H9 (cell line): Measurements from ENCODE around the gene MAD1L1. TPM values are rescaled to one million over a fixed set of nuclear protein-coding genes. Genes with fewer than 3 reads are reported as not detected.

ENCODE experiments used
- DNase-seq: peaks from one replicate; pipeline ENCODE4 v3.0.0-alpha.2; 2017
- H2AFZ ChIP-seq: one replicate; pipeline ENCODE4 v1.6.1; 2013; ENCODE audit warnings: mild to moderate bottlenecking, low read length, control low read depth, moderate library complexity
- H2AK5ac ChIP-seq: 2 replicates; pipeline ENCODE4 v1.6.1; 2013; ENCODE audit warnings: low read length, control low read depth, mixed read lengths; ENCODE audit not compliant: insufficient read length
- H2BK120ac ChIP-seq: one replicate; pipeline ENCODE4 v1.6.1; 2013; ENCODE audit warnings: low read depth, mild to moderate bottlenecking, low read length, control low read depth, inconsistent platforms; ENCODE audit not compliant: poor library complexity, severe bottlenecking
- H2BK12ac ChIP-seq: 2 replicates; pipeline ENCODE4 v1.6.1; 2013; ENCODE audit warnings: low read length, control low read depth, mixed read lengths, low read depth; ENCODE audit not compliant: insufficient read length
- H2BK15ac ChIP-seq: 2 replicates; pipeline ENCODE4 v1.6.1; 2013; ENCODE audit warnings: low read depth, low read length, control low read depth
- H2BK20ac ChIP-seq: one replicate; pipeline ENCODE4 v1.6.1; 2013; ENCODE audit warnings: low read depth, mild to moderate bottlenecking, low read length, control low read depth, inconsistent platforms; ENCODE audit not compliant: poor library complexity, severe bottlenecking
- H2BK5ac ChIP-seq: 2 replicates; pipeline ENCODE4 v1.6.1; 2013; ENCODE audit warnings: low read length, control low read depth, mixed read lengths; ENCODE audit not compliant: insufficient read length
- H3K14ac ChIP-seq: 2 replicates; pipeline ENCODE4 v1.6.1; 2013; ENCODE audit warnings: low read length, control low read depth; ENCODE audit not compliant: insufficient read depth
- H3K18ac ChIP-seq: 2 replicates; pipeline ENCODE4 v1.6.1; 2013; ENCODE audit warnings: low read depth, mild to moderate bottlenecking, mixed read lengths, low read length, control low read depth; ENCODE audit not compliant: insufficient read length
- H3K23ac ChIP-seq: 2 replicates; pipeline ENCODE4 v1.6.1; 2013; ENCODE audit warnings: low read length, control low read depth, mixed read lengths, low read depth; ENCODE audit not compliant: insufficient read length
- H3K23me2 ChIP-seq: 2 replicates; pipeline ENCODE4 v1.6.1; 2013; ENCODE audit warnings: low read depth, mild to moderate bottlenecking, mixed read lengths, low read length, control low read depth; ENCODE audit not compliant: insufficient read length, poor library complexity, severe bottlenecking
- H3K27ac ChIP-seq: 2 replicates; pipeline ENCODE4 v1.5.1; 2013; ENCODE audit warnings: low read length, control low read depth, mixed read lengths, low read depth; ENCODE audit not compliant: insufficient read length
- H3K27me3 ChIP-seq: 2 replicates; pipeline ENCODE4 v1.6.1; 2013; ENCODE audit warnings: low read length, control low read depth, inconsistent platforms; ENCODE audit not compliant: insufficient read depth
- H3K4ac ChIP-seq: 2 replicates; pipeline ENCODE4 v1.6.1; 2013; ENCODE audit warnings: low read depth, mild to moderate bottlenecking, control low read depth, inconsistent platforms, low read length, moderate library complexity
- H3K4me1 ChIP-seq: 2 replicates; pipeline ENCODE4 v1.6.1; 2013; ENCODE audit warnings: low read length, control low read depth, inconsistent platforms; ENCODE audit not compliant: insufficient read depth
- H3K4me2 ChIP-seq: 2 replicates; pipeline ENCODE4 v1.6.1; 2013; ENCODE audit warnings: low read length, control low read depth, mixed read lengths; ENCODE audit not compliant: insufficient read length, insufficient read depth
- H3K56ac ChIP-seq: 2 replicates; pipeline ENCODE4 v1.6.1; 2013; ENCODE audit warnings: low read depth, mild to moderate bottlenecking, mixed read lengths, low read length, control low read depth; ENCODE audit not compliant: insufficient read length
- H3K79me1 ChIP-seq: 2 replicates; pipeline ENCODE4 v1.6.1; 2013; ENCODE audit warnings: low read depth, mild to moderate bottlenecking, moderate library complexity, low read length, control low read depth, inconsistent platforms; ENCODE audit not compliant: insufficient read depth, poor library complexity, severe bottlenecking
- H3K79me2 ChIP-seq: 2 replicates; pipeline ENCODE4 v1.6.1; 2013; ENCODE audit warnings: low read length, control low read depth, inconsistent platforms; ENCODE audit not compliant: insufficient read depth
- H3K9ac ChIP-seq: 2 replicates; pipeline ENCODE4 v1.6.1; 2013; ENCODE audit warnings: low read length, control low read depth, mixed read lengths; ENCODE audit not compliant: insufficient read length; ENCODE audit errors: extremely low read depth
- H3K9me3 ChIP-seq: one replicate; pipeline ENCODE4 v1.6.1; 2013; ENCODE audit warnings: low read depth, low read length, inconsistent platforms; ENCODE audit not compliant: control insufficient read depth
- H3T11ph ChIP-seq: one replicate; pipeline ENCODE4 v1.6.1; 2013; ENCODE audit warnings: mild to moderate bottlenecking, low read length, control low read depth, inconsistent platforms
- H4K20me1 ChIP-seq: one replicate; pipeline ENCODE4 v1.6.1; 2013; ENCODE audit not compliant: control insufficient read depth, insufficient read length, insufficient read depth
- H4K5ac ChIP-seq: 2 replicates; pipeline ENCODE4 v1.6.1; 2013; ENCODE audit warnings: low read depth, mild to moderate bottlenecking, mixed read lengths, low read length, control low read depth; ENCODE audit not compliant: insufficient read length
- H4K8ac ChIP-seq: replicated peaks from 2 replicates; pipeline ENCODE4 v1.6.1; 2013; ENCODE audit warnings: low read length, control low read depth, mixed read lengths, low read depth; ENCODE audit not compliant: insufficient read length
- H4K91ac ChIP-seq: 2 replicates; pipeline ENCODE4 v1.6.1; 2013; ENCODE audit warnings: low read depth, mild to moderate bottlenecking, moderate library complexity, mixed read lengths, low read length, control low read depth; ENCODE audit not compliant: insufficient read length
- H3K27ac Mint-ChIP-seq, 3 experiments: 2 replicates in 2 of 3; 3 replicates in 1 of 3; pipeline ENCODE4 v1.8.0; 2020 to 2021; ENCODE audit warnings: mixed read lengths in 3 of 3, mild to moderate bottlenecking in 1 of 3, moderate library complexity in 1 of 3
- H3K27me3 Mint-ChIP-seq: 2 replicates; pipeline ENCODE4 v1.8.0; 2021; ENCODE audit warnings: low read depth, mild to moderate bottlenecking, moderate library complexity, mixed read lengths
- H3K36me3 Mint-ChIP-seq, 3 experiments: 2 replicates in 2 of 3; 3 replicates in 1 of 3; pipeline ENCODE4 v1.8.0; 2020 to 2021; ENCODE audit warnings: low read depth in 3 of 3, mixed read lengths in 3 of 3; ENCODE audit not compliant: insufficient read depth in 1 of 3
- H3K4me1 Mint-ChIP-seq, 2 experiments: 2 replicates each; pipeline ENCODE4 v1.8.0; 2020; ENCODE audit warnings: mixed read lengths in 2 of 2
- H3K4me3 Mint-ChIP-seq, 2 experiments: 2 replicates in 1 of 2; 3 replicates in 1 of 2; pipeline ENCODE4 v1.8.0; 2020 to 2021; ENCODE audit warnings: mild to moderate bottlenecking in 2 of 2, mixed read lengths in 2 of 2, moderate library complexity in 1 of 2
- H3K9me3 Mint-ChIP-seq, 2 experiments: 2 replicates in 1 of 2; 3 replicates in 1 of 2; pipeline ENCODE4 v1.8.0; 2020; ENCODE audit warnings: mild to moderate bottlenecking in 2 of 2, mixed read lengths in 2 of 2, moderate library complexity in 1 of 2
- CTCF ChIP-seq: fragments of 200-600 bp; sonication (generic); conservative IDR thresholded peaks from 3 replicates; pipeline ENCODE4 v1.8.0; 2021; ENCODE audit warnings: antibody characterized with exemption, mild to moderate bottlenecking
- WGBS: extraction: QIAGEN DNeasy Blood & Tissue Kit; methylation state at CpG from one replicate; pipeline ENCODE4 v1.1.7; 2013; ENCODE audit warnings: missing lambda C conversion rate, low lambda C conversion rate, mixed read lengths; ENCODE audit not compliant: insufficient read length; ENCODE audit errors: extremely low coverage; 5-methylcytosine and 5-hydroxymethylcytosine counted together
- total RNA-seq: library from RNA; stranded (reverse); gene quantifications from 2 replicates; pipeline ENCODE4 v1.2.1, GENCODE V29; 2021

Gene MAD1L1
- total RNA-seq, 1 experiment from 2014 or later, result 39.0 TPM

GRCh38 chr7:2248984-2249694 is 16.4 kb upstream of the MAD1L1 start:
- no peak overlapping the region for H2AK5ac ChIP-seq
- no peak overlapping the region for H3K4ac ChIP-seq
- no peak overlapping the region for H2BK12ac ChIP-seq
- H3K9ac ChIP-seq, result no peak overlapping the region
- H2BK5ac ChIP-seq, result no peak overlapping the region
- H4K20me1 ChIP-seq, result no peaks in the 10 kb centered on the region
- no peak for TF ChIP-seq CTCF
- no peak overlapping the region for H3T11ph ChIP-seq
- H3K56ac ChIP-seq, result no peak overlapping the region
- H3K4me1 Mint-ChIP-seq, result peaks cover 3 to 8% of the 10 kb centered on the region in 2 experiments
- no CpG with 5 or more reads among the region's 24 CpGs for WGBS
- no peaks in the 10 kb centered on the region for H3K27me3 ChIP-seq
- H2BK120ac ChIP-seq, result no peak overlapping the region
- no peaks in the 10 kb centered on the region for H3K9me3 ChIP-seq
- no peak overlapping the region for H3K4me3 Mint-ChIP-seq
- H3K4me2 ChIP-seq, result no peak overlapping the region
- peak overlapping the region in 2 of 3 experiments; percentile 7 to 90; a peak in 4 of 7 replicates for H3K27ac Mint-ChIP-seq
- H3K4me1 ChIP-seq, result no peaks in the 10 kb centered on the region
- H4K91ac ChIP-seq, result no peak overlapping the region
- H4K5ac ChIP-seq, result no peak overlapping the region
- no peaks in the 10 kb centered on the region; the same call in 1 of the 2 replicates for H3K27me3 Mint-ChIP-seq
- no peak overlapping the region for H3K14ac ChIP-seq
- peaks cover 12 to 41% (median 36%) of the 10 kb centered on the region in 3 experiments for H3K36me3 Mint-ChIP-seq
- DNase-seq, result peak; percentile 54
- H3K27ac ChIP-seq, result no peak overlapping the region
- no peaks in the 10 kb centered on the region for H3K79me1 ChIP-seq
- H3K79me2 ChIP-seq, result no peaks in the 10 kb centered on the region
- H3K23ac ChIP-seq, result no peak overlapping the region
- H3K18ac ChIP-seq, result no peak overlapping the region
- no peaks in the 10 kb centered on the region for H3K9me3 Mint-ChIP-seq
- H2AFZ ChIP-seq, result no peak overlapping the region
- H2BK20ac ChIP-seq, result no peak overlapping the region
- no peak overlapping the region for H4K8ac ChIP-seq
- H3K23me2 ChIP-seq, result no peaks in the 10 kb centered on the region
- H2BK15ac ChIP-seq, result no peak overlapping the region
